ENCODE data around the gene CLEC1B.

DNA sequence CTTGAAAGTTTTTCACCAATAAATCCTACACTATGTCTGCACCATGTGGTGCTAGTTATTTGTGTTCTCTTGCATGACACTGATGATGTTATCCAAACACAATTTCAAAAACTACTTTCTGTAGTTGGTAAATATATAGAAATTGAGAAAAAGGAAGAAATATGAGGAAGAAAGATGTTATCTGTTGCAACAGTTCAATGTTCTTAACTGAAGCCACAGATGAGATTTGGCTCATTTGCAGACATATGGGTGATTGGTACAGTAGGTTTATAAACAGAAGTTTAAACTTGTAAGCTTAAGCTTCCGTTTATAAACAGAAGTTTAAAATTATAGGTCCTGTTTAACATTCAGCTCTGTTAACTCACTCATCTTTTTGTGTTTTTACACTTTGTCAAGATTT lies 27.7 kb downstream of the CLEC1B start, which contains the start of gene CLEC12A:
- TF ChIP-seq, protein P1, sequence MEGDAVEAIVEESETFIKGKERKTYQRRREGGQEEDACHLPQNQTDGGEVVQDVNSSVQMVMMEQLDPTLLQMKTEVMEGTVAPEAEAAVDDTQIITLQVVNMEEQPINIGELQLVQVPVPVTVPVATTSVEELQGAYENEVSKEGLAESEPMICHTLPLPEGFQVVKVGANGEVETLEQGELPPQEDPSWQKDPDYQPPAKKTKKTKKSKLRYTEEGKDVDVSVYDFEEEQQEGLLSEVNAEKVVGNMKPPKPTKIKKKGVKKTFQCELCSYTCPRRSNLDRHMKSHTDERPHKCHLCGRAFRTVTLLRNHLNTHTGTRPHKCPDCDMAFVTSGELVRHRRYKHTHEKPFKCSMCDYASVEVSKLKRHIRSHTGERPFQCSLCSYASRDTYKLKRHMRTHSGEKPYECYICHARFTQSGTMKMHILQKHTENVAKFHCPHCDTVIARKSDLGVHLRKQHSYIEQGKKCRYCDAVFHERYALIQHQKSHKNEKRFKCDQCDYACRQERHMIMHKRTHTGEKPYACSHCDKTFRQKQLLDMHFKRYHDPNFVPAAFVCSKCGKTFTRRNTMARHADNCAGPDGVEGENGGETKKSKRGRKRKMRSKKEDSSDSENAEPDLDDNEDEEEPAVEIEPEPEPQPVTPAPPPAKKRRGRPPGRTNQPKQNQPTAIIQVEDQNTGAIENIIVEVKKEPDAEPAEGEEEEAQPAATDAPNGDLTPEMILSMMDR (IDR thresholded peaks at IDR 0.05) = no peak
- no peak for TF ChIP-seq ZFX (IDR thresholded peaks at IDR 0.05; ENCODE audit: borderline replicate concordance)
